ENCODE measurements around the gene POU5F1. TPM values are rescaled to one million over a fixed set of nuclear protein-coding genes. Genes with fewer than 3 reads are reported as not detected.

The POU5F1 gene
- total and polyA plus RNA-seq, 2 of the 4 experiments (the other 2 are of a cell fraction) = not detected

- TF ChIP-seq USF2 (IDR thresholded peaks at IDR 0.05; ENCODE audit: low read depth, low read length) = no peak
- no peak for TF ChIP-seq BHLHE40 (IDR thresholded peaks at IDR 0.05; ENCODE audit: low read depth, low read length)
- no peak for TF ChIP-seq RFX5 (IDR thresholded peaks at IDR 0.05; ENCODE audit: low read depth, low read length)
- TF ChIP-seq CEBPB (IDR thresholded peaks at IDR 0.05; ENCODE audit: low read depth, low read length) = no peak
- TF ChIP-seq MAZ (IDR thresholded peaks at IDR 0.05; ENCODE audit: borderline replicate concordance, low read depth, low read length) = no peak
- no peak for TF ChIP-seq RCOR1 (IDR thresholded peaks at IDR 0.05; ENCODE audit: insufficient replicate concordance, low read length)
- no peak for TF ChIP-seq RAD21 (IDR thresholded peaks at IDR 0.05; ENCODE audit: low read length)
- TF ChIP-seq NFE2L2 (IDR thresholded peaks at IDR 0.05; ENCODE audit: low read depth, low read length) = no peak
- TF ChIP-seq FOS (IDR thresholded peaks at IDR 0.05; ENCODE audit: low read depth, low read length) = no peak
- no peak for TF ChIP-seq CHD1 (IDR thresholded peaks at IDR 0.05; ENCODE audit: low read depth, low read length)
- no peak for TF ChIP-seq SMC3 (IDR thresholded peaks at IDR 0.05; ENCODE audit: low read depth, low read length)
- no peak for TF ChIP-seq CTCF (conservative IDR thresholded peaks at IDR 0.05; ENCODE audit: low read depth, low read length)
- TF ChIP-seq POLR2A (IDR thresholded peaks at IDR 0.05; ENCODE audit: low read depth, low read length) = no peak
- no peak for TF ChIP-seq MAFK (IDR thresholded peaks at IDR 0.05; ENCODE audit: low read depth, low read length)
- no peak for TF ChIP-seq ELK1 (IDR thresholded peaks at IDR 0.05; ENCODE audit: borderline replicate concordance, low read depth, low read length)
- H2AK5ac ChIP-seq (ENCODE audit: low read depth, low read length) = no peak overlapping the region
- no peak overlapping the region for H3K56ac ChIP-seq (ENCODE audit: extremely low read depth, insufficient read depth, low read length)
- WGBS, 2 experiments (ENCODE audit: extremely low coverage in 2 of 2, insufficient read length in 1 of 2) = no CpG with 5 or more reads among the region's 10 CpGs
- dilution Hi-C loops (cut with HindIII; ENCODE audit: low sequenced_read_pairs, unreplicated experiment) (no loop called here), intact Hi-C loops (cut with micrococcal nuclease) (no loop called here), in situ Hi-C loops (cut with MboI; ENCODE audit: low sequenced_read_pairs) (no loop called here)
- H2AFZ ChIP-seq (replicated peaks; ENCODE audit: low read length, poor library complexity) = no peak overlapping the region
- no peak overlapping the region for H4K91ac ChIP-seq (ENCODE audit: insufficient read depth, low read depth, low read length)
- no peak for DNase-seq
- H3K23ac ChIP-seq (ENCODE audit: low read depth, low read length) = no peak overlapping the region
- H3K4me2 ChIP-seq (ENCODE audit: low read depth, low read length) = no peak overlapping the region
- ChIA-PET POLR2A (ENCODE audit: unreplicated experiment) (no interaction called here), CTCF (interaction anchor here (0.6 kb wide), 1 partner anchor 27 kb away, joined by 5 read pairs; no protein-coding TSS in a partner anchor)
- H4K5ac ChIP-seq (ENCODE audit: low read depth, low read length) = no peak overlapping the region
- H3K27me3 ChIP-seq (ENCODE audit: control insufficient read depth, insufficient read depth, low read length) = no peaks in the 10 kb centered on the region
- no peaks in the 10 kb centered on the region for H3K79me1 ChIP-seq (ENCODE audit: low read depth in 1 of 2, low read length in 2 of 2)
- peaks cover 28% of the 10 kb centered on the region for H3K36me3 ChIP-seq (ENCODE audit: control insufficient read depth, insufficient read depth, low read length)
- no peak overlapping the region for H3K27ac ChIP-seq (ENCODE audit: insufficient read depth, low read length)
- H3K4me3 ChIP-seq (ENCODE audit: insufficient read depth, low read depth, low read length) = no peak overlapping the region
- H3K18ac ChIP-seq (ENCODE audit: low read depth, low read length) = no peak overlapping the region
- BruUV-seq (replicated peaks) = no TSS peak
- no peak overlapping the region for H2BK20ac ChIP-seq (ENCODE audit: low read depth, low read length)
- no peak overlapping the region for H2BK15ac ChIP-seq (ENCODE audit: low read depth, low read length)
- H4K20me1 ChIP-seq (ENCODE audit: insufficient read depth, low read length) = no peaks in the 10 kb centered on the region
- no peak overlapping the region for H3K14ac ChIP-seq (replicated peaks; ENCODE audit: low read depth, low read length)
- no peak overlapping the region for H3K9ac ChIP-seq (ENCODE audit: low read depth, low read length)
- no peak overlapping the region for H2BK5ac ChIP-seq (ENCODE audit: low read depth, low read length, poor library complexity, severe bottlenecking)
- no peak for ATAC-seq (ENCODE audit: low read depth)
- no peak overlapping the region for H2AK9ac ChIP-seq (replicated peaks; ENCODE audit: low read depth, low read length, poor library complexity)
- H4K8ac ChIP-seq (ENCODE audit: low read depth in 2 of 2, low read length in 2 of 2) = no peak overlapping the region
- H3K4ac ChIP-seq (ENCODE audit: low read depth, low read length) = no peak overlapping the region
- H3K4me1 ChIP-seq (ENCODE audit: control insufficient read depth, insufficient read depth, low read length) = peaks cover 8% of the 10 kb centered on the region
- H3K9me3 ChIP-seq (ENCODE audit: control insufficient read depth, insufficient read depth, low read length) = no peaks in the 10 kb centered on the region
- no peak overlapping the region for H2BK120ac ChIP-seq (ENCODE audit: low read depth, low read length)
- peaks cover 7% of the 10 kb centered on the region for H3K9me1 ChIP-seq (ENCODE audit: insufficient read depth, low read length)
Measured at GRCh38 chr6:31145386-31145785, 25.1 kb downstream of the POU5F1 start.
